HepG2 (cell line): ENCODE results near the gene MT1G. TPM values are rescaled to one million over a fixed set of nuclear protein-coding genes. Genes with fewer than 3 reads are reported as not detected.

Source experiments
- CBX2 ChIP-seq, 2 experiments: fragments of 200-600 bp in 1 of 2; sonication (generic); formaldehyde crosslinking in 1 of 2; IDR thresholded peaks; 2 replicates each; pipeline versions ENCODE4 v1.7.0 to v1.8.1; 2018 to 2022; ENCODE audit warnings: low read depth in 2 of 2, low read length in 1 of 2, mild to moderate bottlenecking in 1 of 2, missing genetic modification reagents in 1 of 2
- ETV5 ChIP-seq: IDR thresholded peaks from 2 replicates; pipeline ENCODE4 v1.6.1; 2018; ENCODE audit warnings: missing biosample characterization, missing genetic modification reagents, inconsistent platforms, borderline replicate concordance
- HCFC1 ChIP-seq: fragments of 150-350 bp; IDR thresholded peaks from 2 replicates; pipeline ENCODE4 v1.6.1; 2014; ENCODE audit warnings: low read depth, low read length
- HOXA5 ChIP-seq: sonication (generic); formaldehyde crosslinking; IDR thresholded peaks from 2 replicates; pipeline ENCODE4 v1.4.0; 2020; ENCODE audit warnings: missing genetic modification reagents
- MAF1 ChIP-seq: sonication (generic); formaldehyde crosslinking; IDR thresholded peaks from 2 replicates; pipeline ENCODE4 v1.5.0; 2020; ENCODE audit warnings: missing genetic modification reagents, borderline replicate concordance
- MEF2D ChIP-seq: sonication (generic); formaldehyde crosslinking; IDR thresholded peaks from 2 replicates; pipeline ENCODE4 v1.5.1; 2020; ENCODE audit warnings: mild to moderate bottlenecking, missing genetic modification reagents
- MXD4 ChIP-seq: IDR thresholded peaks from 2 replicates; pipeline ENCODE4 v1.6.1; 2016; ENCODE audit warnings: mild to moderate bottlenecking, missing biosample characterization, missing genetic modification reagents
- POLR2G ChIP-seq: fragments of 200-400 bp; formaldehyde crosslinking; IDR thresholded peaks from 2 replicates; pipeline ENCODE4 v1.6.1; 2018; ENCODE audit warnings: mild to moderate bottlenecking, low read depth, low read length, moderate library complexity
- PRDM10 ChIP-seq: sonication (generic); formaldehyde crosslinking; IDR thresholded peaks from 2 replicates; pipeline ENCODE4 v1.4.0; 2020; ENCODE audit warnings: low read depth, missing genetic modification reagents
- SALL1 ChIP-seq: sonication (generic); formaldehyde crosslinking; IDR thresholded peaks from 2 replicates; pipeline ENCODE4 v1.8.0; 2022; ENCODE audit warnings: mild to moderate bottlenecking, missing genetic modification reagents
- SMYD3 ChIP-seq: sonication (generic); formaldehyde crosslinking; IDR thresholded peaks from 2 replicates; pipeline ENCODE4 v1.8.1; 2023; ENCODE audit warnings: mild to moderate bottlenecking, missing genetic modification reagents
- TOPORS ChIP-seq: sonication (generic); formaldehyde crosslinking; IDR thresholded peaks from 2 replicates; pipeline ENCODE4 v1.8.0; 2023; ENCODE audit warnings: mild to moderate bottlenecking, missing genetic modification reagents
- TRIM24 ChIP-seq: sonication (generic); formaldehyde crosslinking; IDR thresholded peaks from 2 replicates; pipeline ENCODE4 v1.8.0; 2022; ENCODE audit warnings: mild to moderate bottlenecking, missing genetic modification reagents
- U2AF2 ChIP-seq: fragments of 200-400 bp; formaldehyde crosslinking; IDR thresholded peaks from 2 replicates; pipeline ENCODE4 v1.6.1; 2017; ENCODE audit warnings: low read depth, mild to moderate bottlenecking, low read length
- ZKSCAN8 ChIP-seq: IDR thresholded peaks from 2 replicates; pipeline ENCODE4 v1.6.1; 2016; ENCODE audit warnings: borderline replicate concordance, missing genetic modification reagents, missing compliant biosample characterization
- ZNF362 ChIP-seq: sonication (generic); formaldehyde crosslinking; IDR thresholded peaks from 2 replicates; pipeline ENCODE4 v1.4.0; 2020; ENCODE audit warnings: missing genetic modification reagents, mild to moderate bottlenecking, borderline replicate concordance
- ZNF431 ChIP-seq: sonication (generic); formaldehyde crosslinking; IDR thresholded peaks from 2 replicates; pipeline ENCODE4 v1.9.0; 2022; ENCODE audit warnings: missing genetic modification reagents, low read depth, mild to moderate bottlenecking, borderline replicate concordance
- ZNF547 ChIP-seq: sonication (generic); formaldehyde crosslinking; IDR thresholded peaks from 2 replicates; pipeline ENCODE4 v1.5.1; 2020; ENCODE audit warnings: mild to moderate bottlenecking, missing genetic modification reagents
- ZNF652 ChIP-seq: IDR thresholded peaks from 2 replicates; pipeline ENCODE4 v1.6.1; 2016; ENCODE audit warnings: low read depth, borderline replicate concordance
- polyA plus RNA-seq, 8 experiments: library from polyadenylated mRNA; depleted of rRNA in 3 of 8; stranded (reverse) in 7 of 8; unstranded in 1 of 8; fragments of >200 nt; fragmentation: Illumina TruSeq in 4 of 8; extraction: Trizol in 4 of 8; gene quantifications; 2 replicates each; pipeline versions ENCODE4 v1.2.1 to v1.2.3, GENCODE V29; 2011 to 2016; ENCODE audit warnings: low read depth in 4 of 8, missing spikeins in 1 of 8, mixed read lengths in 1 of 8; ENCODE audit not compliant: insufficient read depth in 1 of 8
- total RNA-seq, 5 experiments: library from RNA; depleted of rRNA; stranded (reverse); fragments of >200 nt; fragmentation: Illumina TruSeq; extraction: Trizol; gene quantifications; 2 replicates each; pipeline ENCODE4 v1.2.3, GENCODE V29; 2016; ENCODE audit warnings: low read depth in 1 of 5
- TF ChIP-seq, protein P1 (sequence below): sonication (generic); formaldehyde crosslinking; IDR thresholded peaks from 2 replicates; pipeline ENCODE4 v1.5.0; 2020; ENCODE audit warnings: mild to moderate bottlenecking, missing genetic modification reagents
- TF ChIP-seq, protein P2 (sequence below): sonication (generic); formaldehyde crosslinking; IDR thresholded peaks from 2 replicates; pipeline ENCODE4 v1.5.0; 2020; ENCODE audit warnings: mild to moderate bottlenecking, missing genetic modification reagents

The MT1G gene
- total and polyA plus RNA-seq, 2 of the 13 experiments (the other 11 are each of a cell fraction or from before 2014, with no cell fraction given): 3.6 to 377 TPM

GRCh38 chr16:56681939-56682702, 14.3 kb upstream of the MT1G start, which contains the start of gene MT1X (continued):
- TF ChIP-seq TRIM24 (no peak), ZNF431 (CRISPR knock-in tag) (no peak), TOPORS (CRISPR knock-in tag) (no peak; the same call in 1 of the 2 replicates), HOXA5 (CRISPR knock-in tag) (no peak), ZNF362 (CRISPR knock-in tag) (peak; percentile 30; the same call in 1 of the 2 replicates), SALL1 (CRISPR knock-in tag) (peak; percentile 67; the same call in 1 of the 2 replicates), POLR2G (peak; percentile 98), MEF2D (CRISPR knock-in tag) (0 out of 2 replicates have a peak, but pooled peaks have one; percentile 19), ZNF652 (CRISPR knock-in tag) (no peak), MXD4 (peak; percentile 83; the same call in 1 of the 2 replicates), ZNF547 (CRISPR knock-in tag) (0 out of 2 replicates have a peak, but pooled peaks have one; percentile 45), MAF1 (CRISPR knock-in tag) (no peak), HCFC1 (no peak), SMYD3 (CRISPR knock-in tag) (no peak; the same call in 1 of the 2 replicates), U2AF2 (no peak), PRDM10 (peak; percentile 67; the same call in 1 of the 2 replicates), CBX2 (IDR thresholded peaks at IDR 0.05; ENCODE audit: low read depth, low read length) (no peak; the same call in 1 of the 2 replicates), CBX2 (CRISPR knock-in tag; IDR thresholded peaks at IDR 0.05; ENCODE audit: low read depth) (peak; percentile 78; the same call in 1 of the 2 replicates), ZKSCAN8 (peak; percentile 14; the same call in 1 of the 2 replicates), ETV5 (peak; percentile 43; the same call in 1 of the 2 replicates)
- TF ChIP-seq, protein P1, sequence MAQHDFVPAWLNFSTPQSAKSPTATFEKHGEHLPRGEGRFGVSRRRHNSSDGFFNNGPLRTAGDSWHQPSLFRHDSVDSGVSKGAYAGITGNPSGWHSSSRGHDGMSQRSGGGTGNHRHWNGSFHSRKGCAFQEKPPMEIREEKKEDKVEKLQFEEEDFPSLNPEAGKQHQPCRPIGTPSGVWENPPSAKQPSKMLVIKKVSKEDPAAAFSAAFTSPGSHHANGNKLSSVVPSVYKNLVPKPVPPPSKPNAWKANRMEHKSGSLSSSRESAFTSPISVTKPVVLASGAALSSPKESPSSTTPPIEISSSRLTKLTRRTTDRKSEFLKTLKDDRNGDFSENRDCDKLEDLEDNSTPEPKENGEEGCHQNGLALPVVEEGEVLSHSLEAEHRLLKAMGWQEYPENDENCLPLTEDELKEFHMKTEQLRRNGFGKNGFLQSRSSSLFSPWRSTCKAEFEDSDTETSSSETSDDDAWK (CRISPR knock-in tag): no peak
- TF ChIP-seq, protein P2, sequence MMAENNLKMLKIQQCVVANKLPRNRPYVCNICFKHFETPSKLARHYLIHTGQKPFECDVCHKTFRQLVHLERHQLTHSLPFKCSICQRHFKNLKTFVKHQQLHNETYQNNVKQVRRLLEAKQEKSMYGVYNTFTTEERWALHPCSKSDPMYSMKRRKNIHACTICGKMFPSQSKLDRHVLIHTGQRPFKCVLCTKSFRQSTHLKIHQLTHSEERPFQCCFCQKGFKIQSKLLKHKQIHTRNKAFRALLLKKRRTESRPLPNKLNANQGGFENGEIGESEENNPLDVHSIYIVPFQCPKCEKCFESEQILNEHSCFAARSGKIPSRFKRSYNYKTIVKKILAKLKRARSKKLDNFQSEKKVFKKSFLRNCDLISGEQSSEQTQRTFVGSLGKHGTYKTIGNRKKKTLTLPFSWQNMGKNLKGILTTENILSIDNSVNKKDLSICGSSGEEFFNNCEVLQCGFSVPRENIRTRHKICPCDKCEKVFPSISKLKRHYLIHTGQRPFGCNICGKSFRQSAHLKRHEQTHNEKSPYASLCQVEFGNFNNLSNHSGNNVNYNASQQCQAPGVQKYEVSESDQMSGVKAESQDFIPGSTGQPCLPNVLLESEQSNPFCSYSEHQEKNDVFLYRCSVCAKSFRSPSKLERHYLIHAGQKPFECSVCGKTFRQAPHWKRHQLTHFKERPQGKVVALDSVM (CRISPR knock-in tag): no peak
